ENCODE results near the gene ZNF470.

The ZNF470 gene

DNA sequence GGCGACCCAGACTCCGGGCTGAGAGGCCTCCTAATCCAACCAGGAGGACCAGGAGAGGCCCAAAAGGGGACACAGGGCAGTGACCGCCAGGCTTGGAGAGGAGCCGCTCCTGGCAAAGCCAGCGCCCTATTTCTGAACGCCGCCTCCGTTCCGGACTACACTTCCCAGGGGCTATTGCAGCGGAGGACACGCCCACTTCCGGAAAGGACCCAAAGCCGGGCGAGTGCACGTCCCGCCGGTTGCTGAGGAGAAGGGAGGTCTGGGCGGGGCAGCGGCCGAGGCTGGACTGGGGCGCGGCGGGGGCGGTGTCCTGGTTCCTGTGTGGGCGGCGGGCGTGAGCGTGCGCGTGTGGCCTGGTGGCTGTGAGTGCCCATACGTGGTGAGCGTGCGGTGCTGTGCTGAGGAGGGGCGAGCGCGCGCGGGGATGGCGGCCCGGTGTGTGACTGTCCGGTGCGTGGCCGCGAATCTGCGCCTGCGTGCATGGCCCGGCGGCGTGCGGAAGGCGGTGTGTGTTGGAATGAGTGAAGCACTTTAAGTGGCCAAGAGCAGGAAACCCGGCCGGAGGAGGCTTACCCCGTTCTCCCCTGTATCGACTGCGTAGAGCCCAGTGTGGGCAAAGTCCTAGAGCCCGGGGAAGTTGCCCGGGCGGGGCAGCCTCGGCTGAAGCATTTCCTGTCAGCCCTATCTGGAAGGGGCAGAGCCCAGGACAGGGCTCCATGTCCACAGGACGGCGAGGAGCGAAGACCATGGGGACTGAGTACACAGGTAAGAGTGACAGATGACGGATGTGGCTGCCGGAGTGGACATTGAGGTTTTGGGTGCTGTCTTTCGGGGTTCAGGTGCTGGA, at the start of gene ZNF470:
Gene ZNF470 (plus strand): TSS at position 195 of the 847 bp plus-strand sequence. CDS start 2,844 bp downstream, outside the sequence.
- TF ChIP-seq, protein P1, sequence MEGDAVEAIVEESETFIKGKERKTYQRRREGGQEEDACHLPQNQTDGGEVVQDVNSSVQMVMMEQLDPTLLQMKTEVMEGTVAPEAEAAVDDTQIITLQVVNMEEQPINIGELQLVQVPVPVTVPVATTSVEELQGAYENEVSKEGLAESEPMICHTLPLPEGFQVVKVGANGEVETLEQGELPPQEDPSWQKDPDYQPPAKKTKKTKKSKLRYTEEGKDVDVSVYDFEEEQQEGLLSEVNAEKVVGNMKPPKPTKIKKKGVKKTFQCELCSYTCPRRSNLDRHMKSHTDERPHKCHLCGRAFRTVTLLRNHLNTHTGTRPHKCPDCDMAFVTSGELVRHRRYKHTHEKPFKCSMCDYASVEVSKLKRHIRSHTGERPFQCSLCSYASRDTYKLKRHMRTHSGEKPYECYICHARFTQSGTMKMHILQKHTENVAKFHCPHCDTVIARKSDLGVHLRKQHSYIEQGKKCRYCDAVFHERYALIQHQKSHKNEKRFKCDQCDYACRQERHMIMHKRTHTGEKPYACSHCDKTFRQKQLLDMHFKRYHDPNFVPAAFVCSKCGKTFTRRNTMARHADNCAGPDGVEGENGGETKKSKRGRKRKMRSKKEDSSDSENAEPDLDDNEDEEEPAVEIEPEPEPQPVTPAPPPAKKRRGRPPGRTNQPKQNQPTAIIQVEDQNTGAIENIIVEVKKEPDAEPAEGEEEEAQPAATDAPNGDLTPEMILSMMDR (IDR thresholded peaks at IDR 0.05; ENCODE audit: low read depth, low read length) = no peak
- DNase-seq (ENCODE audit: low read depth, low spot score) = peak; percentile 93
- H3K4me3 ChIP-seq (ENCODE audit: low read depth, low read length) = peak within 1 kb of the TSS; percentile 85
- in situ Hi-C loops (cut with HindIII; ENCODE audit: low sequenced_read_pairs) = no loop called here

DNA sequence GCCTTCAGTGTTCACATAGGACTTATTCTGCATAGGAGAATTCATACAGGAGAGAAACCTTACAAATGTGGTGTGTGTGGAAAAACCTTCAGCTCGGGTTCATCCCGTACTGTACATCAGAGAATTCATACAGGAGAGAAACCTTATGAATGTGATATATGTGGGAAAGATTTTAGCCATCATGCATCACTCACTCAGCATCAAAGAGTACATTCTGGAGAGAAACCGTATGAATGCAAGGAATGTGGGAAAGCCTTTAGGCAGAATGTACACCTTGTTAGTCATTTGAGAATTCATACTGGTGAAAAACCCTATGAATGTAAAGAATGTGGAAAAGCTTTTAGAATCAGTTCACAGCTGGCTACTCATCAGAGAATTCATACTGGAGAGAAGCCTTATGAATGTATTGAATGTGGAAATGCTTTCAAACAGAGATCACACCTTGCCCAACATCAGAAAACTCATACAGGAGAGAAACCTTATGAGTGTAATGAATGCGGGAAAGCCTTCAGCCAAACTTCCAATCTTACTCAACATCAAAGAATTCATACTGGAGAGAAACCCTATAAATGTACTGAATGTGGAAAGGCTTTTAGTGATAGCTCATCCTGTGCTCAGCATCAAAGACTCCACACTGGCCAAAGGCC, 41.9 kb upstream of the ZNF470 start:
- H3K4me3 ChIP-seq (ENCODE audit: low read depth, low read length) = no peak overlapping the region
- no peak for DNase-seq (ENCODE audit: low read depth, low spot score)
- in situ Hi-C loops (cut with HindIII; ENCODE audit: low sequenced_read_pairs) = no loop called here
- TF ChIP-seq, protein P1 (IDR thresholded peaks at IDR 0.05; ENCODE audit: low read depth, low read length) = no peak

DNA sequence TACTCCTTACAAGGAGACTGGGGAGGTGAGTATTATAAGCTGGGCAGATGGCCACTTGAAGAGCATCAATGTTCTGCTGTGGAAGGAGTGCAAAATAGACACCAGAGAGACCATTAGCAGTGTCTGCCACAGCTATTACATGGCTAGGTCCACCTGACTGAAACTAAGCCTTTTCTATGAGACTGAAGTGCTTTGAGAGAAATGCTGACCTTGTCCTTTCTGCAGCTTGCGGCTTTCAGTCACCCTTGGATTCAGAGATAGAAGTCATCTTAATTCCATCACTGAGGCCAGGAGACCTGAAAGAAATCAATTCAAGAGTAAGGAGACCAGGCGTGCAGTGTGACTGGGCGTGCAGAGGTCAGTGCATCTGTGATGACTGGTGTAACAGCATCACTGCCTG, 29.8 kb upstream of the ZNF470 start:
- no peak for DNase-seq (ENCODE audit: low read depth, low spot score)
- in situ Hi-C loops (cut with HindIII; ENCODE audit: low sequenced_read_pairs) = no loop called here
- no peak overlapping the region for H3K4me3 ChIP-seq (ENCODE audit: low read depth, low read length)
- TF ChIP-seq, protein P1 (IDR thresholded peaks at IDR 0.05; ENCODE audit: low read depth, low read length) = no peak

DNA sequence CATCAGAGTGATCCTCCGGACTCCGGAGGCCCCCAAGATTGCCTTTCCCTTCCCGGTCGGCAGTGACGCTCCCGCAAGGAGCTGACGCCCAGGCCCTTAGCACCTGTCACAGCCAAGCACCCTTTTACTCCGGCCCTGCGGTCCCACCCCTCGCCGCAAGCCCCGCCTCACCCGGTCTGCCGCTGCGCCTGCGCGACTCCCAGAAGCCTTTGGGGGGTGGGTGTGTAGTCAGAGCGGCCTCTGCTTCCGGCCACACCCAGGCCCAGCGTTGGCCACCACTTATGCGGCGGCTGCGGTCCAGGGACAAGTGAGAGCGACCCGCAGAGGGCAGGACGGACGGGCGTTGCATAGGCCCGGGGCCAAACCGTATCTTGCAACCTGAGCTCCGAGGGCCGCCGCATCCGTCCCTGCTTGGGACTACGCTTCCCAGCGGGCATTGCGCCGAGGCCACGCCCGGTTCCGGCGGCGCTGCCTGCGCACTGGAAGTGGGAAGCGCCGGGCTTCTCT, 29.0 kb upstream of the ZNF470 start:
- in situ Hi-C loops (cut with HindIII; ENCODE audit: low sequenced_read_pairs) = no loop called here
- peak overlapping the region; percentile 68 for H3K4me3 ChIP-seq (ENCODE audit: low read depth, low read length)
- TF ChIP-seq, protein P1 (IDR thresholded peaks at IDR 0.05; ENCODE audit: low read depth, low read length) = no peak
- DNase-seq (ENCODE audit: low read depth, low spot score) = peak; percentile 94

DNA sequence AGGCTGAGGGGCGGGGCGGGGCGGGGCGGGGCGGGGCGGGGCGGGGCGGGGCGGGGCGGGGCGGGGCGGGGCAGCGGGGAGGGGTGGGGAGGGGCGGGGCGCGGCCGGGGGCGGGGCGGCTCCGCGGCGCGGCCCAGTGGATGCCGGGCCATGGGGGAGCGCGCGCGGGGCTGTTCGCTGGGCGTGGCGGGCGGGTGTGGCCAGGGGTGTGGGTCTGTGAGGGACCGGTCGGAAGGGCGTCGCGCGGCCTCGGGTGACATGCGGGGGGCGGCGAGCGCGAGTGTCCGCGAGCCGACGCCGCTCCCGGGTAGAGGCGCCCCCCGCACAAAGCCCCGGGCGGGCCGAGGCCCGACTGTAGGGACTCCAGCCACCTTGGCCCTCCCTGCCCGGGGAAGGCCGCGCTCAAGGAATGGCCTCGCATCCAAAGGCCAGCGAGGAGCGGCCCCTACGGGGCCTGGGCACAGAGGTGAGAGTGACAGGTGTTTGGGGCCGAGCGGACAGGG, 28.5 kb upstream of the ZNF470 start, which contains the start of gene ZFP28:
Gene ZFP28 (plus strand): TSS at position 188 of the 503 bp plus-strand sequence. CDS start 71 bp downstream, at position 259.
- TF ChIP-seq, protein P1 (IDR thresholded peaks at IDR 0.05; ENCODE audit: low read depth, low read length) = no peak
- in situ Hi-C loops (cut with HindIII; ENCODE audit: low sequenced_read_pairs) = no loop called here
- H3K4me3 ChIP-seq (ENCODE audit: low read depth, low read length) = peak within 1 kb of the TSS; percentile 68
- no peak for DNase-seq (ENCODE audit: low read depth, low spot score)

DNA sequence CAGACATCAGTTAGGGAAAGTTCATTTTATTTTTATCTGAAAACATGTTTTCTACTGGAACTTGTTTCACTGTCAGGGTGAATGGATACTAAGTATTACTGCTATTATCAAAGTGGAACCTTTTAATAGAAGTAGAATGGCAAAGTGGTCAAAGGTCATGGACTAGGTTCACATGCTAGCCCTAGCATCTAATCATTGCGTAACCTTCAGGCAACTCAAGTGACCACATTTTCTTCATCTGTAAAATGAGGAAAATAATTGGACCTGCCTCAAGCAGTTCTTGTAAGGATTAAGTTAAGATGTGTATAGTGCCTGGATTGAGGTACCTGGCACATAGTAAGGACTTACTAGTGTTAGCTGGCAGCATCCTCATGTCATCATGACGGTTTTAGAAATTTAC, 23.5 kb upstream of the ZNF470 start:
- no peak for DNase-seq (ENCODE audit: low read depth, low spot score)
- in situ Hi-C loops (cut with HindIII; ENCODE audit: low sequenced_read_pairs) = no loop called here
- no peak overlapping the region for H3K4me3 ChIP-seq (ENCODE audit: low read depth, low read length)
- TF ChIP-seq, protein P1 (IDR thresholded peaks at IDR 0.05; ENCODE audit: low read depth, low read length) = no peak

Measured in astrocyte of the spinal cord (primary cell).